Mesothelial cell of epicardium (in vitro differentiated cells): Measurements from ENCODE around the gene PIEZO2. TPM values are rescaled to one million over a fixed set of nuclear protein-coding genes. Genes with fewer than 3 reads are reported as not detected.

Source experiments
- DNase-seq, 2 experiments: peaks; one replicate each; pipeline ENCODE4 v3.0.0; 2021; ENCODE audit warnings: low spot score in 2 of 2; ENCODE audit not compliant: unreplicated experiment in 2 of 2
- H3K27ac Mint-ChIP-seq: 2 replicates; pipeline ENCODE4 v1.8.0; 2021; ENCODE audit warnings: mixed read lengths
- H3K27me3 Mint-ChIP-seq: 2 replicates; pipeline ENCODE4 v1.8.0; 2021; ENCODE audit warnings: low read depth, mixed read lengths
- H3K36me3 Mint-ChIP-seq: 2 replicates; pipeline ENCODE4 v1.8.0; 2021; ENCODE audit warnings: mixed read lengths
- H3K4me1 Mint-ChIP-seq: 2 replicates; pipeline ENCODE4 v1.8.0; 2021; ENCODE audit warnings: mixed read lengths
- H3K4me3 Mint-ChIP-seq: 2 replicates; pipeline ENCODE4 v1.8.0; 2021; ENCODE audit warnings: mild to moderate bottlenecking, moderate library complexity, mixed read lengths
- H3K9me3 Mint-ChIP-seq: 2 replicates; pipeline ENCODE4 v1.8.0; 2021; ENCODE audit warnings: mixed read lengths
- CTCF ChIP-seq: fragments of 200-600 bp; sonication (generic); IDR thresholded peaks from one replicate; pipeline ENCODE4 v1.5.0; 2021; ENCODE audit warnings: antibody characterized with exemption; ENCODE audit not compliant: unreplicated experiment
- total RNA-seq: library from RNA; stranded (reverse); gene quantifications from 3 replicates; pipeline ENCODE4 v1.2.1, GENCODE V29; 2021

Gene PIEZO2
- total RNA-seq, 1 donor from 2014 or later: 36.7 TPM

- no peaks in the 10 kb centered on the region for H3K4me1 Mint-ChIP-seq
- TF ChIP-seq CTCF: no peak
- no peaks in the 10 kb centered on the region for H3K27me3 Mint-ChIP-seq
- peaks cover 10% of the 10 kb centered on the region for H3K9me3 Mint-ChIP-seq
- H3K27ac Mint-ChIP-seq: no peak overlapping the region
- DNase-seq: no peak
- H3K4me3 Mint-ChIP-seq: no peak overlapping the region
- peaks cover 1% of the 10 kb centered on the region for H3K36me3 Mint-ChIP-seq
These were observed 195.7 kb downstream of the PIEZO2 start for GRCh38 chr18:10953672-10954071.

- Mint-ChIP-seq H3K9me3 (peaks cover 16% of the 10 kb centered on the region), H3K36me3 (peaks cover 10% of the 10 kb centered on the region), H3K27ac (no peak overlapping the region), H3K4me1 (no peaks in the 10 kb centered on the region), H3K27me3 (no peaks in the 10 kb centered on the region), H3K4me3 (no peak overlapping the region)
- no peak for DNase-seq
- no peak for TF ChIP-seq CTCF
These were observed 197.5 kb downstream of the PIEZO2 start for GRCh38 chr18:10951631-10952544.

- Mint-ChIP-seq H3K36me3 (peaks cover 12% of the 10 kb centered on the region), H3K4me1 (no peaks in the 10 kb centered on the region), H3K27me3 (no peaks in the 10 kb centered on the region), H3K4me3 (no peak overlapping the region), H3K9me3 (peaks cover 22% of the 10 kb centered on the region), H3K27ac (no peak overlapping the region)
- TF ChIP-seq CTCF: no peak
- DNase-seq: no peak
These were observed 198.3 kb downstream of the PIEZO2 start for GRCh38 chr18:10950876-10951630.

GRCh38 chr18:10950080-10950875 lies 199.1 kb downstream of the PIEZO2 start:
- DNase-seq: no peak
- no peaks in the 10 kb centered on the region for H3K27me3 Mint-ChIP-seq
- H3K4me3 Mint-ChIP-seq: no peak overlapping the region
- no peak for TF ChIP-seq CTCF
- no peak overlapping the region for H3K27ac Mint-ChIP-seq
- H3K4me1 Mint-ChIP-seq: no peaks in the 10 kb centered on the region
- H3K36me3 Mint-ChIP-seq: peaks cover 20% of the 10 kb centered on the region
- H3K9me3 Mint-ChIP-seq: peaks cover 30% of the 10 kb centered on the region

- no peak for DNase-seq
- no peak overlapping the region for H3K4me3 Mint-ChIP-seq
- no peaks in the 10 kb centered on the region for H3K27me3 Mint-ChIP-seq
- no peak for TF ChIP-seq CTCF
- no peak overlapping the region for H3K27ac Mint-ChIP-seq
- H3K9me3 Mint-ChIP-seq: peaks cover 36% of the 10 kb centered on the region
- H3K4me1 Mint-ChIP-seq: no peaks in the 10 kb centered on the region
- H3K36me3 Mint-ChIP-seq: peaks cover 26% of the 10 kb centered on the region
These were observed 199.7 kb downstream of the PIEZO2 start for GRCh38 chr18:10949655-10950054.
